GM21619 (cell line): ENCODE measurements around the gene ALAS1.

Experiments used
- ATAC-seq: cut with Tn5 transposase; IDR thresholded peaks from one replicate; pipeline ENCODE4 v1.9.1; 2021; ENCODE audit not compliant: unreplicated experiment

Gene ALAS1

GRCh38 chr3:52233968-52234367 is 36.0 kb downstream of the ALAS1 start:
- no peak for ATAC-seq

GRCh38 chr3:52234516-52235447 is 36.8 kb downstream of the ALAS1 start:
- ATAC-seq: no peak

DNA sequence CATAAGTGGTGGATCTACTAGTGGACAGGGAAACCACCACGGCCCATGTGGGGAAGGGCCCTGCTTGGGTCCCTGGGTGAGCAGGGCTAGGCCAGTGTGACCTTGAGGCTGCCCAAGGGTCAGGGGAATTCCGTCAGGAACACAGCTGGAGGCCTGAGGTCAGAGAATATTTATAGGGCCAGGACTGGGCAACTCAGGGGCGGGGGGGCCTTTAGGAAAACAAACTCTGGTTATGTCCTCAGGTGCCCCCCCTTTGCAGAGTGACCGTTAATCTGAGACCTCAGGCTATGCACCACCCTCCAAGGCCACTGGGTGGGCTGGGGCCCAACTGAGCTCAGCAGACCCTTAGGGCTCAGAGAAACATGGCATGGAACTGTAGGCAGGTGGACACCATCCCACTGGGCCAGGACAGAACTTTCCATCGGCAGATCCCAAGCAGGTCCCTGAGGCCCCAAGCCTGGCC is 38.5 kb downstream of the ALAS1 start:
- ATAC-seq: no peak

- no peak for ATAC-seq
These were observed 39.2 kb downstream of the ALAS1 start for GRCh38 chr3:52237006-52237656.

DNA sequence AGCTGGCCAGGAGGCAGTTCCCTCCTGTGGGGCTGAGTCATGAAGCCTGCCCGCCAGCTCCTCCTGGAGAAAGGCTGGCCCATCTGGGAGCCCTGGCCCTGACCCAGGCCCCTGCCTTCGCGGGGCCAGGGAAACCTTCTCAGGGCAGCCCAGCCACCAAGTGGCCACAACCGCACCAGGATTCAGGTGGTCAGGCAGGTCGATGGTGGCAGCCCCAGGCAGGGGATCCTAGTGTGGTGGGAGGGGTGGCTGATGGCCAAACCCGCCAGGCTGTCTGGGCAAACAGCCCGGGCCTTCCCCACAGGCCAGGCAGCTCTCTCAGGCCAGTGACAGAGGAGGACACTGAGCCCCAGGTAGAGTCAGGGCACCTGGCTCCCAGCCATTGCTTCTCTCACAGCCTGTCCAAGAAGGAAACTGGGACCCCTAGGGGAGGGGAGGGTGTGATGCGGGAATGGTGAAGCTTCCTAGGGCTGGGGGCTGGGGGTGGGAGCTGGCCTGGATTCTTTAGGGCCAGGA is 39.8 kb downstream of the ALAS1 start:
- ATAC-seq: no peak

DNA sequence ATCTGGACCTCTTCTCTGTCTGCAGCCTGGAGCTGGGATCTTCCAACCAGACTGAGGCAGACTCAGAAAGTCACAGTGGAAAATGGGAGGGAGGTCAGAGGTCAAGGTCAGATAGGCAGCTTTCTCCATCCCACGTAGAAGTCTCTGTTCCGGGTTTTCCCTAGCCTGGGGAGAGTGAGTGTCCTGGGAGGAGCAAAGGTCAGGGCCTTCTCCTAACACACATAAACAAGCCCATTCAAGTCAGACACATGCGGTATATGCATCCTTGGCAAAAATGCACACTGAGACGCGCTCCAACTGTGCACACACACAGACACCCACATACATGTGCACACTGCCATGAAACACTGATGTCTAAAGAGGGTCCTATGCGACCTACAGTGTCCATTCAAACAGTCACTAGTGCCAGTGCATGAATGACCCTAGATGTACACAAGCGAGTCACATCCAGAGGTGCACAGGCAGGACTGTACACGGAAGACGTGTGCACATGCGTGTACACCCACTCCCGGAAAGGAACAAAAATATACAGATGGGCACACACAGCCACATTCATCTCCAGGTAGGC is 40.3 kb downstream of the ALAS1 start:
- no peak for ATAC-seq

DNA sequence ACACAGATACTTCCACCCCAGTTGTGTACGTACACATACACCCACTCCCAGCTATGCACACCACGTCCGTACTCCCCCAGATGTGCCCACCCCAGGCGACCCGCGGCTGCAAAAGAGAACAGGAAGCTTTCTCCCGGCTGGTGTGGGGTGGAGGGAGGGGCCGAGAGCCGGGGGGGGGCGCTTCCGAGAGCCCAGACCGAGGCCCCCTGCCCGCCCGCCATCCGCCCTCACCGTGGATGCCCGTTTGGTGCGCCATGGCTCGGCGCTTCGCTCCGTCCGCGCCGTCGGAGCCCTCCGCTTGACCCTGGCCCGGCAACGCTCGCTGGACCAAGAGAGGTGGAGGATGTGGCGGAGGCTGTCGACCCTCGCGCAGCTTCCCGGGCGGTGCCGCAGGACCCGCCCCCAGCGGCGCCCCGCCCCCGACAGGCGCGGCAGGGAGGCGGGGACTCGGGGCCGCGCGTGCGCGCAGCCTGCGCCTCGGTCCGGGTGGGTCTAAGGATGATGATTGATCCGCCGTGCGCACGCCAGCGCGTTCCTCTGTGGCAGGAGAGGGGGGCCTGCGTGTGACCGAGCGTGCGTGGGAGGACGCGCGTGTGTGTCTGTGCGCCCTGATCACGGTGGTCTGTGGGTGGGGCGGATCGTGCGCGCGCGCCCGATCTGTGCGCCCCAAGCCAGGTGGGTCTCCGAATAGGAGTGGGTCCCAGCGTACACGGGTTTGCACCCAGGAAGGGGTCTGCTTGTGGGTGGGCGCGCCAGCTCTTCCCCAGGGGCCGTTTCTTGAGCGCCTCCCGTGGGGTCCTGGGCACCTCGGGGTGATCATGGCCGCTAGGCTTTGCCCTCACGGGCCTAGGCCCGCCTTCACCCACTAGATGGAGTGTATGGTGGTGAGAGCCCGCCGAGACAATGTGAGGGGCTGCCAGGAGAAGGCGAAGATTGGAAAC is 41.1 kb downstream of the ALAS1 start, which contains the start of gene TWF2:
Gene TWF2, minus strand, starts transcription at position 398 of the 941 bp plus-strand sequence. Its CDS starts 142 bp downstream, at position 256.
- ATAC-seq: peak; percentile 73

DNA sequence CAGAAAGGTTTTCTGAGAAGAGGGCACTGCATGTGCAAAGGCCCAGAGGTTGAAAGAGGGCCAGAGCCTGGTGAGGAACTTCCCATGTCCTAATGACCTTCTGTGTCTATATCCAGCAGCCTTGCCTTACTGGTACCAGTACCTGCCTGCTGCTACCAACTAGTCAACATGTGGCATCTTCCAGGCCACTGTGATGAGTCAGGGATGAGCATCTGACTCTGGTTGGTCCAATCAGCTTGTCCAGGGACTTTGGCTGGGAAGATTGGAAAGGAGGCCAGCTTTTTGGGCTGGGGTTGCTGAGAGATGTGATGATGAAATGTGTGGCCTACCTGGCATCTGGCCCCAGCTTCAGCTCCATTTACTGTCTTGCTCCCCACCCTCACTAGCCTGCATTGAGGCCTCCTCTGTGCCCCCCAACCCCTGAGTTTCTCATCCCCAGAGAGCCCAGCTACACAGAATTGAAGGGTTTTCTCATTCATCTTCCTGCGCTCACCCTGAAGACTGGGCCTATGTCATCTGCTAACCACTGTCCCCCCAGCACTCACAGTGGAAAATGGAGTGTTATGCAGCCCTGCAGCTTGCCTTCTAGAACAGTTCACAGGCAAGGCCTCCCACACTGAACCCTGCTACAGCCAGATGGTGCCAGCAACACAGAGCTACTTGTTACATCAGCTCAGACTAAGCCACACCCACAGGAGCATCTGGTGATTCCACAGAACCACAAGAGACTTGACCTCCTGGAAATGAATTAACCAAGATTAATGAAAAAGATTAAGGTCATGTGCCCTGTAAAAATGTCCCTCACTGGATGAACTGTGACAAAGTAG is 42.3 kb downstream of the ALAS1 start:
- no peak for ATAC-seq

- no peak for ATAC-seq
These were observed 43.0 kb downstream of the ALAS1 start for GRCh38 chr3:52240886-52241370.

DNA sequence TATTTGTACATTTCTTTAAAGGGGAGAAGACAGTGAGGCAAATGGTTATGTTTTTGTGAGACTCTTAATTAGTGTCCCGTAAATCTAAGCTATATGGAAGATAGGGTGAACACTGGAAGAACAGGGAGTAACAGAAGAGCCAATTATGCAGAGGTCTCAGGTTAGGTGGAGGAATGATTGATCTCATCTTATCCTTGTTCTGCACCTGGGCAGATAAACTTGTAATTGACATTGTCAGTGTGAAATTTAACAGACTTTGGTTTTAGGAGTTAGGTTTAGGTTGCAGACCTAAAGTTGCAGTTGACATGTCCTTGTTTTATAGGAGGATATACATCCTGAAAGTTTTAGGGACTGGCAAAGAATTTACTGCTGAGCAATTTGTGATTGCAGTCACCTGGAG is 44.1 kb downstream of the ALAS1 start:
- ATAC-seq: no peak

- peak; percentile 31 for ATAC-seq
These were observed 46.0 kb downstream of the ALAS1 start for GRCh38 chr3:52243791-52244628.

DNA sequence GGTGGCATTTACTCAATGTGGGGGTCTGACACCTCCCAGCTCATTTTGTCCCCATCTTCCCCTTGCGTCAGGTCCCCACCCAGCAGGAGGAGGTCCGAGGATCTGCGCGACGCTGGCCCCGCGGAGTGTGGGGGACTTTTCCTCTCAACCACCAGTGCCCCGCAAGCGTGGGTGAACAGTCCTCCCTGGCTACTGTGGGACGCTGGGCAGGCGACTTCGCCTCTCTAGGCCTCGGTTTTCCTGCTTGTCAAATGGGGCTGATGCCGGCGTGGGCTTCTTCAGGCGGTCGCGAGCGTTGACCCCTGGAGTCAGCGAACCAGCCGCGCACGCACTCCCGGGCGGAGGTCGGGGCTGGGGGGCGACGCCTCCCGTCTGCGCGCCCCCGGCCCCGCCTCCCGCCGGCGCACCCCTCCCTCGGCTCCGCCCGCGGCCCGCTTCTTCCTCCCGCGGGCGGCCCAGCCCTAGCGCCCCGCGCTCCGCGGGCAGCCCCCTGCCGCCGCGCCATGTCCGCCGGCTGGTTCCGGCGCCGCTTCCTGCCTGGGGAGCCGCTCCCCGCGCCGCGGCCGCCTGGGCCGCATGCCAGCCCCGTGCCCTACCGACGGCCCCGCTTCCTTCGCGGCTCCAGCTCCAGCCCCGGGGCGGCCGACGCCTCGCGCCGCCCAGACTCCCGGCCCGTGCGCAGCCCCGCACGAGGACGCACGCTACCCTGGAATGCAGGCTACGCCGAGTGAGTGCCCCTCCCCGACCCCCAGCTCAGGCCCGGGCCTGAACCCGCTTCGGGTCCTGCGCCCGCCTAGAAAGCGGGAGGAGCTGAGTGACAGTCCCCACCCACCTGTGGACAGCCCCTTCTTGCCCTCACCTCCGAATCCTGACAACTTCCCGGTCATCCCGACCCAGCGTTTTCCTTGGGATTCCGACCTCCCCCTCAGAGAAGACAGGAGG is 47.6 kb downstream of the ALAS1 start, which contains the start of gene PPM1M:
Gene PPM1M, plus strand, starts transcription at position 438 of the 942 bp plus-strand sequence. Its CDS starts 66 bp downstream, at position 504.
- ATAC-seq: no peak

DNA sequence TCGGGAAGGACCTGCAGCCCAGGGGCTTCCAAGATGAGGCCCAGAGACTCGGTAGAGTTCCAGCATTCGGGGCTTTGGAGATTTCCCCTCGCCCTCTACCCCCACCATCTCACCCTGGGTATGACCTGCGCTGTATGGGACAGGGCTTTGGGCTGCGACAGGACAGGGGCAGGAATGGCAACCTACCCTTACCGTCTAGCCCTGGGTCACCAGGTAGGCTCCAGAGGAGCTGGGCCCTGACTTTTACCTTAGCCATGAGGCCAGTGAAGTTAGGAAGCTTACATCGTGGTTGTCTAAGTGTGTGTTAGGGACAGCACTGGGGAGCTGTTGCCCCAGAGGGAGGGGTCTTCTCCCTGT is 48.3 kb downstream of the ALAS1 start:
- ATAC-seq: no peak

GRCh38 chr3:52246728-52247408 is 48.9 kb downstream of the ALAS1 start:
- no peak for ATAC-seq

DNA sequence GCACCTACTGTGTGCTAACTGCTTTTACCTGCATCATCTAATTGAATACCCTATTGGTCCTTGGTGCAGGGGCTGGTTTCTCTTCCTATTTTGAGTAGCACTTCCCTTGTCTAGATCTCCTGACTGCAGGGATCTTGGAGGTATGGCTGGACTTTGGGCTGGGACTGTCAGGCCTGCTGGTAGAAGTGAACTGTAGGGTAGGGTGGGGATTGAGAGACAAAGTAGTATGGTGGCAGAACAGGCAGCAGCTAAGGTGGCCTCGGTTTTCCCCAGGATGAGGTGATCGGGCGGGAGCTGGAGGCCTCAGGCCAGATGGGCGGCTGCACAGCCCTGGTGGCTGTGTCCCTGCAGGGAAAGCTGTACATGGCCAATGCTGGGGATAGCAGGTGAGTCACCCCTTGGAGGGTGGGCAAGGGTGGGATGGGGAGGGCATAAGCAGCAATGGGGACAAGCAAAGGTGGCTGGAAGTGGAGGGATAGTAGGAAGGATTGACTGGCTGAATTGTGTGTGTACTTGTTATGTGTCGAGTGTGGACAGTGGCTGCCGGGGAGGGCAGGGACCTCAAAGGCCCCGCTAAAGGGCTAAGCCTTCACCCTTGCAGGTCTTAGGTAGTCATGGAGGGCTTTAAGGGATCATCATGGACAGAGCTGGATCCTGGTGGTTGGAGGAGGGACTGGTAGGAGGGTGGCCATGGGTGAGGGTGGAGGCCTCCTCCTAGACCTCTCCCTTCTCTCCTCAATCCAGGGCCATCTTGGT is 49.6 kb downstream of the ALAS1 start:
- no peak for ATAC-seq

DNA sequence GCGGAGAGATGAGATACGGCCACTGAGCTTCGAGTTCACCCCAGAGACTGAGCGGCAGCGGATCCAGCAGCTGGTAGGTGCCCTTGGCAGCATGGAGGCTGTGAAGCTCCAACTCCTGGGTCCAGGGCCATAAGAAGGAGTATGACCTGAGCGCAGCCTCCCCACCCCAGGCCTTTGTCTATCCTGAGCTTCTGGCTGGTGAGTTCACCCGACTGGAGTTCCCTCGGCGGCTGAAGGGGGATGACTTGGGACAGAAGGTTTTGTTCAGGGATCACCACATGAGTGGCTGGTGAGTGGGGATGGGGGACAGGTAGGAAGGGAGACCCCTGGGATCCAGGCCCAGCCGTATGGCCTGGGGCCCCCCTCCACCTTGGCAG is 50.2 kb downstream of the ALAS1 start:
- no peak for ATAC-seq
